HG02759 (cell line): Measurements from ENCODE around the gene F2.
"Not testable (repeated sequence)": the region's sequence is repeated elsewhere in the genome, so short reads cannot be mapped to it uniquely, and the experiment has no call there.

Experiments used
- ATAC-seq: cut with Tn5 transposase; IDR thresholded peaks from one replicate; pipeline ENCODE4 v1.9.1; 2021; ENCODE audit warnings: mild to moderate bottlenecking, moderate library complexity; ENCODE audit not compliant: unreplicated experiment

F2 gene

DNA sequence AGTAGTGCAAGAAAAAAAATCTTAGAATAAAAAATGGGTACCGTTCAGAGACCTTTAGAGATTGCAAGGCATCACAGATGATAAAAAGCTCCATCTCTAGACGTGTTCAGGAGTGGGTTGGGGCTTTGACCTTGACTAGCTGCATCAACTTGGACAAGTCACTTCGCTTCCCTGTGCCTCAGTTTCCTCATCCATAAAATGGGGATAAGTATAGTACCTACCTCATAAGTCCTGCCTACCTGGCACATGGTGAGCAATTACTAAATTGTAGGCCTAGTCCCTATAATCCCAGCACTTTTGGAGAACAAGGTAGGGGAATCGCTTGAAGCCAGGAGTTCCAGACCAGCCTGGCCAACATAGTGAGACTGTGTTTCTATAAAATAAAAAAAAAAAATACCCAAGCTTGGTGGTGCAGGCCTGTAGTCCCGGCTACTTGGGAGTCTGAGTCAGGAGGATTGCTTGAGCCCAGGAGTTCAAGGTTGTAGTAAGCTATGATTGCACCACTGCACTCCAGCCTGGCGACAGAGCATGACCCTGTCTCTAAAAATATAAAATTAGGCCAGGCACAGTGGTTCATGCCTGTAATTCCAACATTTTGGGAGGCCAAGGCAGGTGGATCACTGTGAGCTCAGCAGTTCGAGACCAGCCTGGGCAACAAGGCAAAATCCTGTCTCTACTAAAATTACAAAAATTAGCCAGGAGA, 6.0 kb upstream of the F2 start:
- no peak for ATAC-seq

GRCh38 chr11:46717825-46718154, 1.2 kb upstream of the F2 start:
- not testable (repeated sequence) for ATAC-seq

DNA sequence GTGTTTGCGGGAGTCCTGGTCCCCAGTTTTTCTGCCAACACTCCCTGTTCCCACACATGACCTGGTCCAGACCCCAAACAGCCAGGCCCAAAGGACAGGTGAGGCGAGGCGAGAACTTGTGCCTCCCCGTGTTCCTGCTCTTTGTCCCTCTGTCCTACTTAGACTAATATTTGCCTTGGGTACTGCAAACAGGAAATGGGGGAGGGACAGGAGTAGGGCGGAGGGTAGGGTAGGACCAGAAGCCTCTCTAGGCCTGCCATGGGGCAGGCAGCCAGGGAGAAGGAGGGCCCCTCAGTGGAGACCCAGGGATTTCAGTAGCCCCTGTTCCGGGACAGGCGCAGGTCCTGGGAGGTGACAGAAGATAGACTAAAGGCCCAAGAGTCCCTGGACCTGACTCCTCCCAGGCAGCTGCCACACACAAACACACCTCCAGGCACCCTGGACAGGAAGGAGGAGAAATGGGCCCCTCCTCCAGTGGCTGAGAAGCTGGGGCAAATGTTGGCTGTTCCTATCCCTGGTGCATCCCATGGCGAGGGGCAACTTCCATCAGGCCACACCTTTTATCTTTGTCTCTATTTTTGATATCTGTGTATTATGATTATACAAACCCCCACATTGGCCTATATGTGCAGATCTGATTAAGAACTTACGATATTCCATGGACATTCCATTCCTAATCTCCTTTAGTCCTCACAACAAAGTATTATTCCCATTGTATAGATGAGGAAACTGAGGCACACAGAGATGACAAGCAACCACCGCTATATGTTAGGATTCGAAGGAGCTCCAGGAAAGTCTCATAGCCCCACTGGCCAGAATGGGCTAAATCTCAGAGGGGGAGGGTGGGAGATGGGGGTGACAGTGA, 626 bp upstream of the F2 start:
- ATAC-seq: no peak

DNA sequence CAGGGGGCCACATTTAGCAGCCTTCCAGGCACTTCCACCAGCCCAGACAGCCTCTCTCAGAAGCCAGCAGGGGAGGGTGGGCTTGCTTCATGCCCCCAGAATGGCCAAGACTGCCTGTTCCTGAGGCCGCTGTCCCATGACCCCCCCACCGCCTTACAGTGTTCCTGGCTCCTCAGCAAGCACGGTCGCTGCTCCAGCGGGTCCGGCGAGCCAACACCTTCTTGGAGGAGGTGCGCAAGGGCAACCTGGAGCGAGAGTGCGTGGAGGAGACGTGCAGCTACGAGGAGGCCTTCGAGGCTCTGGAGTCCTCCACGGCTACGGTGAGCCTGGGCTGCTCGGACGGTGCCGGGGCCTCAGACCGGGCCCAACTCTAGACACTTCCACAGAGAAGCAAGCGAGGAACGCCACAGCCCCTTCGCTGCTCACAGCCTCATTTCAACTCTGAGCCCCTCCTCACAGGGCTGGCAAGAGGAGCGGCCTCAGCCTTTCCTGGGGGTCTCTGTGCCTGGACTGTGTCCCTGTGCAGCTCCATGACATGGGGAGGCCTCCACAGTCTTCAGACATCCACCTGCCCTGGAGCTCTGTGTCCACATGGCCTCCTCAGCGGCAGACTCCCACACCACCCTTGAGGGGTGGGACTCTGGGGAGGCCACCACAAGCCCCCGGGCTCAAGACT, 668 bp downstream of the F2 start:
- no peak for ATAC-seq

- no peak for ATAC-seq
These were observed 2.3 kb downstream of the F2 start for GRCh38 chr11:46721286-46721685.

- no peak for ATAC-seq
These were observed 3.7 kb downstream of the F2 start for GRCh38 chr11:46722566-46723358.

DNA sequence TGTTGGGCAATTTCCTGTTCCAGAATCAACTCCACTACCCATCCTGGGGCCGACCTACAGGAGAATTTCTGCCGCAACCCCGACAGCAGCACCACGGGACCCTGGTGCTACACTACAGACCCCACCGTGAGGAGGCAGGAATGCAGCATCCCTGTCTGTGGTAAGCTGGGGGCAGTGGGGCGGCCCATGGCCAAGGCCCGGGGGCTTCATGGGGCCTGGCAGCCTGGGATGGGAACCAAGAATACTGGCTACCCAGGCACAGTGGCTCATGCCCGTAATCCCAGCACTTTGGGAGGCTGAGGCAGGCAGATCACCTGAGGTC, 4.3 kb downstream of the F2 start:
- ATAC-seq: no peak

- no peak for ATAC-seq
These were observed 5.1 kb downstream of the F2 start for GRCh38 chr11:46724088-46724487.

GRCh38 chr11:46725338-46726205, 6.6 kb downstream of the F2 start:
- no peak for ATAC-seq

GRCh38 chr11:46726206-46726862, 7.3 kb downstream of the F2 start:
- ATAC-seq: no peak

GRCh38 chr11:46727952-46728658, 9.1 kb downstream of the F2 start:
- ATAC-seq: no peak

- no peak for ATAC-seq
These were observed 9.6 kb downstream of the F2 start for GRCh38 chr11:46728659-46729040.

DNA sequence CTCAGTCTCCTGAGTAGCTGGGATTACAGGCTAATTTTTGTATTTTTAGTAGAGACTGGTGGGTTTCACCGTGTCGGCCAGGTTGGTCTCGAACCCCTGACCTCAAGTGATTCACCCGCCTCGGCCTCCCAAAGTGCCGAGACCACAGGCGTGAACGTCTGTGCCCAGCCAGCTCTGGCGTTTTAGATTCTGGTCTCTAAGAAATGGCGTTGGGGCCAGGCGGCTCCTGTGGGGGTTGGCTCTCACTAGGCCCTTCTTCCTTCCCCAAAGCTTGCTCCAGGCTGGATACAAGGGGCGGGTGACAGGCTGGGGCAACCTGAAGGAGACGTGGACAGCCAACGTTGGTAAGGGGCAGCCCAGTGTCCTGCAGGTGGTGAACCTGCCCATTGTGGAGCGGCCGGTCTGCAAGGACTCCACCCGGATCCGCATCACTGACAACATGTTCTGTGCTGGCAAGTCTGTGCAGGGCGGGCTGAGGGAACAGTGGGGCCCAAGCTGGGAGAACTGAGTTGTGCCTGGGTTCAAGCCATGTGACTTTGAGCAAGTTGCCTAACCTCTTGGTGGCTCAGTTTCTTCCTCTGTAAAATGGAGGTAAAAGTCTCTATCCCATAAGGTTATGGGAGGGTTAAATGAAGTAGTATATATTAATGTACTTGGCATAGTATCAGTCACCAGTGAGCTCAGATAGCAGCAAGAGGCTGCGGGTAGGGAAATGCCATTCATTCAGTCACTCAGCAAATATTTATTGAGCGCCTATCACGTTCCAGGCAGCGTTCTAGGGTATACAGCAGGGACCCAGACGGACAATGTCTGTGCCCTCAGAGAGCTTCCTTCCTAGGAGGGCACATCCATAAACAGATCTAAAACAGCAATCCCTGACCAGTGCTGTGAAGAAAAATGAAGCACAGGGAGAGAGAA, 10.4 kb downstream of the F2 start:
- no peak for ATAC-seq

GRCh38 chr11:46731545-46731944, 12.5 kb downstream of the F2 start:
- ATAC-seq: no peak

DNA sequence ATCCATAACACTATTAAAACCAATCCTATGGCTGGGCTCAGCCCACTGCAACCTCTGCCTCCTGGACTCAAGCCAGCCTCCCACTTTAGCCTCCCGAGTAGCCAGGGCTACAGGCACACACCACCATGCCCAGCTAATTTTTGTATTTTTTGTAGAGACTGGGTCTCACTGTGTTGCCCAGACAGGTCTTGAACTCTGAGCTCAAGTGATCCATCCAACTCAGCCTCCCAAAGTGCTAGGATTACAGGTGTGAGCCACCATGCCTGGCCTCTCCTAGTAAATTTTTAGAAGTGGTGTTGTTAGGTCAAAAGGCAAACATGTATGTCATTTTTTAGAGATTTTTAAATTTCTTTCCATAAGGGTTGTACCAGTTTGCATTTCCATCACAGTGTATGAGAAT, 14.2 kb downstream of the F2 start:
- ATAC-seq: no peak

DNA sequence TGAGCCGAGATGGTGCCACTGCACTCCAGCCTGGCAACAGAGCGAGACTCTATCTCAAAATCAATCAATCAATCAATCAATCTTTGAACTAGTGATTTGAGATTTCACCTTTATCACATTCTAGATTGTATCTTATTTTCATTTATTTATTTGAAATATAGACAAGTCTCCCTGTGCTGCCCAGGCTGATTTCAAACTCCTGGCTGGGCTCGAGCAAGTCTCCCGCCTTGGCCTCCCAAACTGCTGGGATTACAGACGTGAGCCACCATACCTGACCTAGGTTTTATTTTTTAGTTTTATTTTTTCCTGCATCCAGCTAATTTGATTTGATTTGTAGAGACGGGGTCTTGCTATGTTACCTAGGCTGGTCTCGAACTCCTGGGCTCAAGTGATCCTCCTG, 17.1 kb downstream of the F2 start:
- ATAC-seq: no peak

DNA sequence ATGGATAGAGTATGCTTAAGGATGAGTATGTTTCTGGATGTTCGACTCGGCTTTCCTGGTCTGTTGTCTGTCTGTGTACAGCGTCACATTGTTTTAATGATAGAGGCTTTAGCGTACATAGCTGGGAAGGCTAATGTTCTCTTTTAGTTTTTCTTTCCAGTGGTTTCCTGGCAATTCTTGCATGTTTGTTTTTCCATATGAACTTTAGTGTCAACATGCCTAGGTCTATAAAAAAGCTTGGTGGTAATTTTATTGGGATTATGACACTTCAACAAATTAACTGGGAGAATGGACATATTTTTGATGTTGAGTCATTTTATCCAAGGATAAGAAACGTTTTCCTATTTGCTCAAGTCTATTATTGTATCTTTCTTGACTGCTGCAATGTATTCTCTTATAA, 17.6 kb downstream of the F2 start:
- no peak for ATAC-seq

DNA sequence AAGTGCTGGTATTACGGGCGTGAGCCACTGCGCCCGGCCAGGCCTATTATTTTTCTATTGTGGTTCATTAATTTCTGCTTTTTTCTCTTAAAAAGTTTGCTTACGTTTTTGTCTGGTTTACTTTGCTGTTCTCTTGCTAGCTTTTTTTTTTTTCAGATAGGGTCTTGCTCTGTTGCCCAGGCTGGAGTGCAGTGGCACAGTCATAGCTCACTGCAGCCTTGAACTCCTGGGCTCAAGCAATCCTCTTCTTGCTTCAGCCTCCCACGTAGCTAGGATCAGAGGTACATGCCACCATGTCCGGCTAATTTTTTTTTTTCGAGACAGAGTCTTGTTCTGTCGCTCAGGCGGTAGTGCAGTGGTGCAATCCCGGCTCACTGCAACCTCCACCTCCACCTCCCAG, 18.7 kb downstream of the F2 start:
- no peak for ATAC-seq
